K562 (cell line): ENCODE measurements around the gene DCP1B. TPM values are rescaled to one million over a fixed set of nuclear protein-coding genes. Genes with fewer than 3 reads are reported as not detected.

Source experiments
- ARID3A ChIP-seq: IDR thresholded peaks from 2 replicates; pipeline ENCODE4 v1.6.1; 2012; ENCODE audit warnings: low read depth, low read length, improper control_type of control experiment, borderline replicate concordance
- EP400 ChIP-seq: fragments of 450-650 bp; IDR thresholded peaks from 2 replicates; pipeline ENCODE4 v1.6.1; 2017; ENCODE audit warnings: antibody characterized with exemption, mild to moderate bottlenecking, moderate library complexity
- KDM5B ChIP-seq: fragments of 200-600 bp; sonication (generic); IDR thresholded peaks from 2 replicates; pipeline ENCODE4 v1.6.1; 2012; ENCODE audit warnings: low read depth, mild to moderate bottlenecking, moderate library complexity, low read length, control low read depth, inconsistent platforms; ENCODE audit not compliant: insufficient replicate concordance
- MEIS2 ChIP-seq: fragments of 450-650 bp; IDR thresholded peaks from 2 replicates; pipeline ENCODE4 v1.6.1; 2014; ENCODE audit warnings: mild to moderate bottlenecking; ENCODE audit not compliant: partially characterized antibody
- NFRKB ChIP-seq: fragments of 450-650 bp; IDR thresholded peaks from 2 replicates; pipeline ENCODE4 v1.6.1; 2016; ENCODE audit warnings: low read depth
- PHF20 ChIP-seq: fragments of 450-650 bp; IDR thresholded peaks from 2 replicates; pipeline ENCODE4 v1.6.1; 2018; ENCODE audit not compliant: partially characterized antibody
- REST ChIP-seq, 2 experiments: fragments of 450-650 bp; formaldehyde crosslinking in 1 of 2; IDR thresholded peaks; 2 replicates each; pipeline versions ENCODE4 v1.4.0 to v1.6.1; 2014 to 2020; ENCODE audit warnings: mild to moderate bottlenecking in 2 of 2, borderline replicate concordance in 1 of 2, low read depth in 1 of 2
- SMARCA5 ChIP-seq: fragments of 450-650 bp; IDR thresholded peaks from 2 replicates; pipeline ENCODE4 v1.6.1; 2016
- U2AF2 ChIP-seq: fragments of 200-400 bp; formaldehyde crosslinking; optimal IDR thresholded peaks from 2 replicates; pipeline ENCODE3; 2017; ENCODE audit warnings: low read depth, mild to moderate bottlenecking, low read length
- ZBTB33 ChIP-seq: sonication (generic); formaldehyde crosslinking; IDR thresholded peaks from 2 replicates; pipeline ENCODE4 v1.8.1; 2023; ENCODE audit warnings: mild to moderate bottlenecking, missing genetic modification reagents
- ZFX ChIP-seq: sonication (generic); formaldehyde crosslinking; IDR thresholded peaks from 2 replicates; pipeline ENCODE4 v1.8.0; 2022; ENCODE audit warnings: mild to moderate bottlenecking, missing genetic modification reagents, moderate library complexity
- ZKSCAN8 ChIP-seq: fragments of 200-800 bp; sonication (Bioruptor generic); IDR thresholded peaks from 2 replicates; pipeline ENCODE4 v1.6.1; 2016; ENCODE audit warnings: missing genetic modification characterization, missing compliant biosample characterization
- ZNF134 ChIP-seq: fragments of 250-450 bp; sonication (Bioruptor Pico); conservative IDR thresholded peaks from 2 replicates; pipeline ENCODE4 v1.4.0; 2020
- ZNF146 ChIP-seq: IDR thresholded peaks from one replicate; pipeline ENCODE4 v1.6.1; 2018; ENCODE audit warnings: missing compliant biosample characterization; ENCODE audit not compliant: unreplicated experiment
- ZNF217 ChIP-seq: sonication (generic); formaldehyde crosslinking; IDR thresholded peaks from 2 replicates; pipeline ENCODE4 v1.8.0; 2022; ENCODE audit warnings: mild to moderate bottlenecking, missing genetic modification reagents
- ZNF75A ChIP-seq: fragments of 450-650 bp; formaldehyde crosslinking; IDR thresholded peaks from 2 replicates; pipeline ENCODE4 v1.4.0; 2020; ENCODE audit warnings: mild to moderate bottlenecking
- polyA plus RNA-seq, 8 experiments: library from polyadenylated mRNA; depleted of rRNA in 4 of 8; stranded (reverse) in 5 of 8; unstranded in 3 of 8; fragments of >200 nt; fragmentation: Nextera tagmentation in 2 of 8; fragmentation: Illumina TruSeq in 1 of 8; extraction: Ambion mirVana in 2 of 8; extraction: Trizol in 1 of 8; gene quantifications; 2 replicates each; pipeline versions ENCODE4 v1.2.1 to v1.2.3, GENCODE V29; 2011 to 2014; ENCODE audit warnings: inconsistent platforms in 1 of 8, missing spikeins in 1 of 8
- total RNA-seq, 7 experiments: library from RNA; depleted of rRNA in 6 of 7; stranded (reverse); fragments of >200 nt in 6 of 7; fragmentation: Illumina TruSeq in 2 of 7; extraction: Trizol in 2 of 7; gene quantifications; 2 replicates each; pipeline versions ENCODE4 v1.2.1 to v1.2.3, GENCODE V29; 2011 to 2021; ENCODE audit warnings: low replicate concordance in 1 of 7

The DCP1B gene
- total and polyA plus RNA-seq, 9 of the 15 experiments (the other 6 are each of a cell fraction or from before 2014, with no cell fraction given): 0.83 to 7.3 (median 3.4) TPM

- TF ChIP-seq ZNF217 (CRISPR knock-in tag) (no peak), REST (IDR thresholded peaks at IDR 0.05; ENCODE audit: borderline replicate concordance) (peak; percentile 96), REST (CRISPR knock-in tag; IDR thresholded peaks at IDR 0.05; ENCODE audit: low read depth) (no peak), MEIS2 (peak; percentile 57), ZKSCAN8 (CRISPR knock-in tag) (no peak), SMARCA5 (no peak), KDM5B (peak; percentile 67), ZNF75A (CRISPR knock-in tag) (no peak), ZBTB33 (CRISPR knock-in tag) (peak; percentile 61; the same call in 1 of the 2 replicates), U2AF2 (no peak), PHF20 (peak; percentile 73), ZNF134 (CRISPR knock-in tag) (no peak), ARID3A (no peak), EP400 (peak; percentile 71), ZFX (peak; percentile 89), ZNF146 (no peak), NFRKB (peak; percentile 90)
Observed at GRCh38 chr12:2004113-2004929, at the start of gene DCP1B (continued).
